Measurements from ENCODE around the gene TRIO. TPM values are rescaled to one million over a fixed set of nuclear protein-coding genes. Genes with fewer than 3 reads are reported as not detected.

TRIO gene
- total RNA-seq, 1 donor from 2014 or later: 200 TPM

DNA sequence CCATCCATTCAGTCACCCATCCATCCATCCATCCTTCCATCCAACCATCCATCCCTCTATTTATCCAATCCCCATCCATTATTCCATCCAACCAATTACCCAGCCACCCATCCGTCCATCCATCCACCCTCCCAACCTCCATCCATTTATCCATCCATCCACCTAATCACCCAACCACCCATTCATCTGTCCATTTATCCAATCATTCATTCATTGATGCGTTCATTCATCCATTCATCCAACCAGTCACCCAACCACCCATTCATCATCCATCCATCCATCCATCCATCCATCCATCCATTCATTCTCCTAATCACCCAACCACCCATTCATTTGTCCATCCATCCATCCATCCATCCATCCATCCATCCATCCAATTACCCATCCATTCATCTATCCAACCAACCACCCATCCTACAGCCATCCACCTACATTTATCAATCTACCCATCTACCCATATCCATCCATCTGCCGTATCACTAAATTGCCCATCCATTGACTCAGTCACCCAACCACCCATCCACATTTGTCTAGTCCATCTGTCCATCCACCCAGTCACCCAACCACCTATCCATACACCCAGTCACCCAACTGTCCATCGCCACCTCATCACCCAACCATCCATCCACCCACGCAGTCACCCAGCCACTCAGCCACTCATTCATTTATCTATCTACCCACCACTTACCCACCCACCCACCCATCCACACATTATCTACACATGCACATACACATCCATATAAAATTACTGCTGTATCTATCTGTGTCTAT lies 165.4 kb downstream of the TRIO start:
- H3K4me3 Mint-ChIP-seq (ENCODE audit: unreplicated experiment): no peak overlapping the region
- H3K27ac Mint-ChIP-seq (ENCODE audit: unreplicated experiment): no peak overlapping the region
- H3K36me3 Mint-ChIP-seq (ENCODE audit: low read depth): peaks cover 33% of the 10 kb centered on the region
- H3K9me3 Mint-ChIP-seq (ENCODE audit: low read depth): no peaks in the 10 kb centered on the region
- no peaks in the 10 kb centered on the region for H3K27me3 Mint-ChIP-seq (ENCODE audit: low read depth)
- peaks cover 49% of the 10 kb centered on the region for H3K4me1 Mint-ChIP-seq (ENCODE audit: low read depth)
- TF ChIP-seq CTCF (IDR thresholded peaks at IDR 0.05): no peak
- no peak for DNase-seq (ENCODE audit: low spot score)

GRCh38 chr5:14309199-14309598 lies 166.1 kb downstream of the TRIO start:
- TF ChIP-seq CTCF (IDR thresholded peaks at IDR 0.05): no peak
- Mint-ChIP-seq H3K27ac (ENCODE audit: unreplicated experiment) (peak overlapping the region; percentile 55), H3K4me3 (ENCODE audit: unreplicated experiment) (no peak overlapping the region), H3K27me3 (ENCODE audit: low read depth) (no peaks in the 10 kb centered on the region), H3K9me3 (ENCODE audit: low read depth) (no peaks in the 10 kb centered on the region), H3K4me1 (ENCODE audit: low read depth) (peaks cover 53% of the 10 kb centered on the region), H3K36me3 (ENCODE audit: low read depth) (peaks cover 36% of the 10 kb centered on the region)
- DNase-seq (ENCODE audit: low spot score): no peak

DNA sequence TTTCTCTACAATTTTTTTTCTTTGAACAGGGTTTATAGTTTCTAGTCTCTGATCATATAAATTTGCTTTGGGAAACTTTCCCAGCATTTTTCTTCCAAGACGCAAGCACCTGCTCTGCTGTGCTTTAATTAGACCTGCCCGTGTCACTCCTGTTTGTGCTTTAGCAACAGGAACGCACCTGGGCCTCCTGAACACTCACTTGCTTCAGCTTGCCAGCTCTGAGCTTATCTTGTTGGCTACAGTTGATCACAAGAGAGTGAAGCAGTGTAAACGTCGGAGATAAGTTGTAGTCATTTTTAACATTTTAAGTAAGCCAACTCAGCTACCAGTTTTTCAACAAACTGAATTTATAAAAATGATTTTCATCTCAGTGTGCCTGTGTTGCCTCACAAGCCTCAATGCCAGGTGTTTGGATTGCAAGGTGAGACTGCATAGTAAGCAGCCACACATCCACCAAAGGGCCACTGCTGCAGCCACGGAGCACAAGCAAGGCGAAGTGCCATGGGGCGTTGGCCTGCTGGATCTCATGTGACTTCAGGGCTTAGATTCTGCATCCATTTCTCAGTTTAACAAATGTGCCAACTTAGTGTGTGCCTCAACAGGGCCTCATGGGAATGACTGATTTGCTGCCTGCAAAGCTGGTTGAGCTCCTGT lies 166.9 kb downstream of the TRIO start:
- Mint-ChIP-seq H3K36me3 (ENCODE audit: low read depth) (peaks cover 36% of the 10 kb centered on the region), H3K4me3 (ENCODE audit: unreplicated experiment) (no peak overlapping the region), H3K27me3 (ENCODE audit: low read depth) (no peaks in the 10 kb centered on the region), H3K4me1 (ENCODE audit: low read depth) (peaks cover 52% of the 10 kb centered on the region), H3K9me3 (ENCODE audit: low read depth) (no peaks in the 10 kb centered on the region), H3K27ac (ENCODE audit: unreplicated experiment) (no peak overlapping the region)
- TF ChIP-seq CTCF (IDR thresholded peaks at IDR 0.05): no peak
- DNase-seq (ENCODE audit: low spot score): no peak

GRCh38 chr5:14310901-14311300 lies 167.8 kb downstream of the TRIO start:
- Mint-ChIP-seq H3K4me1 (ENCODE audit: low read depth) (peaks cover 45% of the 10 kb centered on the region), H3K9me3 (ENCODE audit: low read depth) (no peaks in the 10 kb centered on the region), H3K4me3 (ENCODE audit: unreplicated experiment) (no peak overlapping the region), H3K27me3 (ENCODE audit: low read depth) (no peaks in the 10 kb centered on the region), H3K27ac (ENCODE audit: unreplicated experiment) (no peak overlapping the region), H3K36me3 (ENCODE audit: low read depth) (peaks cover 36% of the 10 kb centered on the region)
- TF ChIP-seq CTCF (IDR thresholded peaks at IDR 0.05): no peak
- DNase-seq (ENCODE audit: low spot score): no peak

- Mint-ChIP-seq H3K36me3 (ENCODE audit: low read depth) (peaks cover 36% of the 10 kb centered on the region), H3K27me3 (ENCODE audit: low read depth) (no peaks in the 10 kb centered on the region), H3K4me1 (ENCODE audit: low read depth) (peaks cover 34% of the 10 kb centered on the region), H3K9me3 (ENCODE audit: low read depth) (no peaks in the 10 kb centered on the region), H3K27ac (ENCODE audit: unreplicated experiment) (peak overlapping the region; percentile 54), H3K4me3 (ENCODE audit: unreplicated experiment) (no peak overlapping the region)
- no peak for TF ChIP-seq CTCF (IDR thresholded peaks at IDR 0.05)
- no peak for DNase-seq (ENCODE audit: low spot score)
Observed at GRCh38 chr5:14313986-14314690, 171.0 kb downstream of the TRIO start.

Data from chondrocyte (in vitro differentiated cells).